HepG2 (cell line): Measurements from ENCODE around the gene CCDC174.

Experiments used
- CTCF ChIP-seq: sonication (generic); formaldehyde crosslinking; IDR thresholded peaks from 2 replicates; pipeline ENCODE4 v1.5.0; 2020; ENCODE audit warnings: mild to moderate bottlenecking, missing genetic modification reagents, moderate library complexity
- EP300 ChIP-seq, 3 experiments: sonication (generic) in 1 of 3; formaldehyde crosslinking in 1 of 3; IDR thresholded peaks; 2 replicates each; pipeline versions ENCODE4 v1.5.1 to v1.6.1; 2011 to 2020; ENCODE audit warnings: low read depth in 2 of 3, low read length in 2 of 3, borderline replicate concordance in 1 of 3, improper control_type of control experiment in 1 of 3, mild to moderate bottlenecking in 1 of 3, missing genetic modification reagents in 1 of 3, moderate library complexity in 1 of 3
- SALL2 ChIP-seq: sonication (generic); formaldehyde crosslinking; IDR thresholded peaks from 2 replicates; pipeline ENCODE4 v1.8.1; 2023; ENCODE audit warnings: mild to moderate bottlenecking, missing genetic modification reagents, inconsistent platforms
- ZNF629 ChIP-seq: sonication (generic); formaldehyde crosslinking; conservative IDR thresholded peaks from 2 replicates; pipeline ENCODE4 v1.5.0; 2020; ENCODE audit warnings: missing genetic modification reagents
- ZNF790 ChIP-seq: sonication (generic); formaldehyde crosslinking; IDR thresholded peaks from 2 replicates; pipeline ENCODE4 v1.8.0; 2022; ENCODE audit warnings: missing genetic modification reagents, mild to moderate bottlenecking, borderline replicate concordance

DNA sequence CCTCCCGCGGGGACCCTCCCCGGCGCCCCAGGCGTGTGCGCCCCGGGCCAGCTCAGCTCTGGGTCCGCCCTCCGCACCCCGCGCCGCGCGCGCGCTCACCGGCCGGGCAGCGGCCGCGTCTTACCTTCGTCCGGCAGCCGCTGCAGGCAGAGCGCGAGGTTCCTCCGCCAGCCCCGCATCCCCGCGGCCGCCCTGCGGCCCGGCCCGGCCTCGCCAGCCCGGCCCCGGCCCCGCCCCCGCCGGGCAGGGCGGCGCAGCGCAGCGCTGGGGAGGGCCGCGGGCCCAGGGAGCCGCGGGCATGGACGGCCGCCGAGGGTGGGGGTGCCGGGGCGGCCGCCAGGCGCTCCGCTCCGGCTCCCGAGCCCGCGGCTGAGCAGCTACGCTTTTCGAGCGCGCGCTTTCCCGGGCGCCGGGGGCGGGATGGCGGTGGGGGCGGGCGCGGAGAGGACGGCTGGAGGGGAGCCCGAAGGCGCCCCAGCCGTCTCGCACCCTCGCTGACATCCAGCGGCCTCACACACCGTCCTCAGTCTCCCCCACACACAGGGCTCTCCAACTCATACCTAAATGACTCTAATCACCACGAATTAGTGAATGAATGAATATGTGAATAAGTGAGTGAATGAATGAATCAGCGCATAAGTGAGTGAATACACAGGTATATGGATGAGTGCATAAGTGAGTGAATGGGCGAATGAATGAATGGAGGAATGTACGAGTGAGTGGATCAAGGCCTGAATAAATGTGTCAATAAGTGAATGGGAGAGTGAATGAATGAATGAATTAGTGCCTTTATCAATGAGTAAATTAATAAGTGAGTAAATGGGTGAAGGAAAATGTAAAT lies 48.5 kb upstream of the CCDC174 start:
- TF ChIP-seq ZNF629 (CRISPR knock-in tag) = no peak
- no peak for TF ChIP-seq ZNF790
- no peak for TF ChIP-seq CTCF (CRISPR knock-in tag)
- no peak for TF ChIP-seq SALL2
- TF ChIP-seq EP300 (IDR thresholded peaks at IDR 0.05; ENCODE audit: low read depth in 2 of 2, low read length in 2 of 2) = no peak
- no peak for TF ChIP-seq EP300 (CRISPR knock-in tag; IDR thresholded peaks at IDR 0.05; ENCODE audit: borderline replicate concordance)
